HUES64 (cell line): ENCODE measurements around the gene PEMT.

Experiments
- H3K27ac ChIP-seq: 2 replicates; pipeline ENCODE4 v1.7.0; 2013; ENCODE audit warnings: low read depth, low read length, inconsistent platforms
- H3K27me3 ChIP-seq: 2 replicates; pipeline ENCODE4 v1.6.1; 2013; ENCODE audit warnings: mild to moderate bottlenecking, low read length; ENCODE audit not compliant: insufficient read depth
- H3K36me3 ChIP-seq: 2 replicates; pipeline ENCODE4 v1.6.1; 2013; ENCODE audit warnings: mild to moderate bottlenecking, low read length; ENCODE audit not compliant: insufficient read depth
- H3K4me1 ChIP-seq: 2 replicates; pipeline ENCODE4 v1.6.1; 2013; ENCODE audit warnings: mild to moderate bottlenecking, low read length, moderate library complexity; ENCODE audit not compliant: insufficient read depth
- H3K4me3 ChIP-seq: 2 replicates; pipeline ENCODE4 v1.5.1; 2013; ENCODE audit warnings: mild to moderate bottlenecking, low read length, moderate library complexity
- H3K9ac ChIP-seq: 2 replicates; pipeline ENCODE4 v1.6.1; 2013; ENCODE audit warnings: mild to moderate bottlenecking, low read depth, low read length
- H3K9me3 ChIP-seq: 2 replicates; pipeline ENCODE4 v1.6.1; 2013; ENCODE audit warnings: low read depth, low read length; ENCODE audit not compliant: insufficient read depth
- WGBS: fragments of 150-250, 120-280 bp; methylation state at CpG from one replicate; pipeline ENCODE4 v1.1.7; 2013; ENCODE audit warnings: missing lambda C conversion rate; 5-methylcytosine and 5-hydroxymethylcytosine counted together

PEMT gene

GRCh38 chr17:17503566-17504130, 87.9 kb downstream of the PEMT start:
- Histone ChIP-seq H3K9ac (no peak overlapping the region), H3K9me3 (no peaks in the 10 kb centered on the region), H3K4me3 (no peak overlapping the region), H3K27ac (no peak overlapping the region), H3K27me3 (no peaks in the 10 kb centered on the region), H3K36me3 (no peaks in the 10 kb centered on the region), H3K4me1 (no peaks in the 10 kb centered on the region)
- 85% methylated on average over 7 of the region's 7 CpGs for WGBS

GRCh38 chr17:17502741-17503565, 88.6 kb downstream of the PEMT start:
- Histone ChIP-seq H3K9ac (no peak overlapping the region), H3K27ac (no peak overlapping the region), H3K4me3 (no peak overlapping the region), H3K36me3 (no peaks in the 10 kb centered on the region), H3K9me3 (no peaks in the 10 kb centered on the region), H3K4me1 (no peaks in the 10 kb centered on the region), H3K27me3 (no peaks in the 10 kb centered on the region)
- WGBS = 93% methylated on average over 21 of the region's 21 CpGs

GRCh38 chr17:17500999-17501605, 90.4 kb downstream of the PEMT start:
- H3K4me1 ChIP-seq = no peaks in the 10 kb centered on the region
- peaks cover under 1% of the 10 kb centered on the region for H3K27me3 ChIP-seq
- H3K36me3 ChIP-seq = no peaks in the 10 kb centered on the region
- H3K27ac ChIP-seq = no peak overlapping the region
- no peak overlapping the region for H3K9ac ChIP-seq
- H3K4me3 ChIP-seq = no peak overlapping the region
- H3K9me3 ChIP-seq = no peaks in the 10 kb centered on the region
- 71% methylated on average over 14 of the region's 14 CpGs for WGBS

- no peaks in the 10 kb centered on the region for H3K9me3 ChIP-seq
- no peaks in the 10 kb centered on the region for H3K36me3 ChIP-seq
- WGBS = 87% methylated on average over 17 of the region's 17 CpGs
- H3K4me3 ChIP-seq = no peak overlapping the region
- peaks cover 16% of the 10 kb centered on the region for H3K27me3 ChIP-seq
- H3K4me1 ChIP-seq = peaks cover under 1% of the 10 kb centered on the region; the same call in 1 of the 2 replicates
- H3K9ac ChIP-seq = no peak overlapping the region
- H3K27ac ChIP-seq = no peak overlapping the region
Observed at GRCh38 chr17:17499402-17500145, 91.9 kb downstream of the PEMT start.

GRCh38 chr17:17498606-17499301, 92.8 kb downstream of the PEMT start:
- WGBS = 91% methylated on average over 16 of the region's 16 CpGs
- no peaks in the 10 kb centered on the region for H3K36me3 ChIP-seq
- H3K27me3 ChIP-seq = peaks cover 24% of the 10 kb centered on the region
- H3K9me3 ChIP-seq = no peaks in the 10 kb centered on the region
- H3K4me3 ChIP-seq = no peak overlapping the region
- H3K9ac ChIP-seq = no peak overlapping the region
- peaks cover 8% of the 10 kb centered on the region for H3K4me1 ChIP-seq
- H3K27ac ChIP-seq = no peak overlapping the region

- H3K4me1 ChIP-seq = peaks cover 16% of the 10 kb centered on the region
- no peak overlapping the region for H3K9ac ChIP-seq
- no peak overlapping the region for H3K27ac ChIP-seq
- 0 out of 2 replicates have a peak, but pooled peaks cover 2% of the 10 kb centered on the region for H3K36me3 ChIP-seq
- peaks cover 27% of the 10 kb centered on the region for H3K27me3 ChIP-seq
- no peak overlapping the region for H3K4me3 ChIP-seq
- WGBS = 91% methylated on average over 10 of the region's 10 CpGs
- no peaks in the 10 kb centered on the region for H3K9me3 ChIP-seq
Observed at GRCh38 chr17:17497845-17498520, 93.5 kb downstream of the PEMT start.

- peaks cover 22% of the 10 kb centered on the region for H3K4me1 ChIP-seq
- peak overlapping the region; percentile 72 for H3K4me3 ChIP-seq
- H3K9ac ChIP-seq = no peak overlapping the region
Observed at GRCh38 chr17:17497065-17497844, 94.3 kb downstream of the PEMT start.

GRCh38 chr17:17496189-17497064, 95.1 kb downstream of the PEMT start, which contains the start of gene RASD1:
Gene RASD1, minus strand, starts transcription at chr17:17496395. Its CDS starts 214 bp downstream, at chr17:17496181.
- under 1% methylated on average over 93 of the region's 93 CpGs for WGBS
- H3K9ac ChIP-seq = peak within 1 kb of the TSS; percentile 62
- no peaks in the 10 kb centered on the region for H3K9me3 ChIP-seq
- peak within 1 kb of the TSS; percentile 72 for H3K4me3 ChIP-seq
- no peak within 1 kb of the TSS for H3K27ac ChIP-seq
- peaks cover 27% of the 10 kb centered on the region for H3K27me3 ChIP-seq
- peaks cover 18% of the 10 kb centered on the region for H3K36me3 ChIP-seq
- H3K4me1 ChIP-seq = peaks cover 22% of the 10 kb centered on the region

More at GRCh38 chr17:17497065-17497844, 94.3 kb downstream of the PEMT start:
- Histone ChIP-seq H3K36me3 (peaks cover 9% of the 10 kb centered on the region), H3K27me3 (peaks cover 27% of the 10 kb centered on the region), H3K9me3 (no peaks in the 10 kb centered on the region), H3K27ac (no peak overlapping the region)
- WGBS = 43% methylated on average over 19 of the region's 19 CpGs

- no peaks in the 10 kb centered on the region for H3K9me3 ChIP-seq
- peak overlapping the region; percentile 58 for H3K9ac ChIP-seq
- peaks cover 22% of the 10 kb centered on the region for H3K4me1 ChIP-seq
- no peak overlapping the region for H3K27ac ChIP-seq
- WGBS = 2% methylated on average over 65 of the region's 65 CpGs
- peak overlapping the region; percentile 72 for H3K4me3 ChIP-seq
- H3K27me3 ChIP-seq = peaks cover 27% of the 10 kb centered on the region
- H3K36me3 ChIP-seq = peaks cover 25% of the 10 kb centered on the region
Observed at GRCh38 chr17:17495536-17496188, 95.8 kb downstream of the PEMT start.
